ENCODE data around the gene NAPB.
A peak's percentile ranks its signal among the peaks of the same experiment; 100 is the strongest.

NAPB gene

GRCh38 chr20:23341073-23341472 lies 80.2 kb downstream of the NAPB start:
- no peak for DNase-seq

GRCh38 chr20:23340524-23340923 lies 80.8 kb downstream of the NAPB start:
- peak; percentile 79 for DNase-seq

- DNase-seq: no peak
Observed at GRCh38 chr20:23339986-23340385, 81.3 kb downstream of the NAPB start.

GRCh38 chr20:23337312-23337711 lies 84.0 kb downstream of the NAPB start:
- DNase-seq: no peak

- no peak for DNase-seq
Observed at GRCh38 chr20:23336476-23336875, 84.8 kb downstream of the NAPB start.

- DNase-seq: no peak
Observed at GRCh38 chr20:23335521-23335920, 85.8 kb downstream of the NAPB start.

GRCh38 chr20:23334111-23334510 lies 87.2 kb downstream of the NAPB start:
- DNase-seq: no peak

- no peak for DNase-seq
Observed at GRCh38 chr20:23332467-23332866, 88.8 kb downstream of the NAPB start.

- DNase-seq: no peak
Observed at GRCh38 chr20:23331450-23332350, 89.6 kb downstream of the NAPB start.

GRCh38 chr20:23327617-23328333 lies 93.5 kb downstream of the NAPB start:
- DNase-seq: no peak

GRCh38 chr20:23326774-23327173 lies 94.5 kb downstream of the NAPB start:
- DNase-seq: no peak

GRCh38 chr20:23325107-23325506 lies 96.2 kb downstream of the NAPB start:
- DNase-seq: no peak

Measured in NCI-H82 (cell line).